DND-41 (cell line): ENCODE results near the gene SMPD3.

Experiments used
- EZH2 ChIP-seq: IDR thresholded peaks from 3 replicates; pipeline ENCODE4 v1.6.1; 2012; ENCODE audit warnings: borderline replicate concordance, low read depth, mild to moderate bottlenecking, moderate library complexity, low read length, inconsistent platforms; ENCODE audit not compliant: severe bottlenecking
- TF ChIP-seq, protein P1 (sequence below): IDR thresholded peaks from 2 replicates; pipeline ENCODE4 v1.5.1; 2012; ENCODE audit warnings: borderline replicate concordance, low read length, moderate library complexity, mild to moderate bottlenecking; ENCODE audit not compliant: poor library complexity, severe bottlenecking; ENCODE audit errors: extremely low read depth

DNA sequence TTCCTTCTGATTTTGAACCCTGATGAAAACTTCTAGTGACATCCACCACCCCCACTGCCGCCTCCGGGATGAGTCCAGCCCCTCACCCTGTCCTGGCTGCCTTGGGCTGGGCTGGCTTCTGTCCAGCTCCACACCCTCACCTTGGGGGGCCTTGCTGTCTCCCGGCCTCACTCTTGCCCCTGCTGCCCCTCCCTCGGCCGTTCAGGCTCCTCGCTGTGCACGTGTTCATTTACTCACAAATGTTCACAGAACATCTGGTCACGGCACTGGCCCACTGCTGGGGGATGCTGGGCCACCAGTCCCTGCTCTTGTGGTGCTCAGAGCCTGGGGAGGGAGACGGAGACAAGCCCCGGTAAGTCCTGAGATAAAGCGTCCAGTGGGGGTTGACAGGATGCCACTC is 96.8 kb downstream of the SMPD3 start:
- TF ChIP-seq, protein P1, sequence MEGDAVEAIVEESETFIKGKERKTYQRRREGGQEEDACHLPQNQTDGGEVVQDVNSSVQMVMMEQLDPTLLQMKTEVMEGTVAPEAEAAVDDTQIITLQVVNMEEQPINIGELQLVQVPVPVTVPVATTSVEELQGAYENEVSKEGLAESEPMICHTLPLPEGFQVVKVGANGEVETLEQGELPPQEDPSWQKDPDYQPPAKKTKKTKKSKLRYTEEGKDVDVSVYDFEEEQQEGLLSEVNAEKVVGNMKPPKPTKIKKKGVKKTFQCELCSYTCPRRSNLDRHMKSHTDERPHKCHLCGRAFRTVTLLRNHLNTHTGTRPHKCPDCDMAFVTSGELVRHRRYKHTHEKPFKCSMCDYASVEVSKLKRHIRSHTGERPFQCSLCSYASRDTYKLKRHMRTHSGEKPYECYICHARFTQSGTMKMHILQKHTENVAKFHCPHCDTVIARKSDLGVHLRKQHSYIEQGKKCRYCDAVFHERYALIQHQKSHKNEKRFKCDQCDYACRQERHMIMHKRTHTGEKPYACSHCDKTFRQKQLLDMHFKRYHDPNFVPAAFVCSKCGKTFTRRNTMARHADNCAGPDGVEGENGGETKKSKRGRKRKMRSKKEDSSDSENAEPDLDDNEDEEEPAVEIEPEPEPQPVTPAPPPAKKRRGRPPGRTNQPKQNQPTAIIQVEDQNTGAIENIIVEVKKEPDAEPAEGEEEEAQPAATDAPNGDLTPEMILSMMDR: no peak
- TF ChIP-seq EZH2: no peak
